Trophoblast cell (in vitro differentiated cells and primary cell): Measurements from ENCODE around the gene PTPRN2.

Experiments
- DNase-seq, 2 donors: peaks; one replicate each; pipeline ENCODE4 v3.0.0-alpha.2; 2016
- H2AFZ ChIP-seq: 2 replicates; pipeline ENCODE4 v1.6.1; 2013; ENCODE audit warnings: low read length, moderate library complexity, mild to moderate bottlenecking; ENCODE audit not compliant: insufficient read depth, poor library complexity
- H2AK5ac ChIP-seq: 2 replicates; pipeline ENCODE4 v1.6.1; 2013; ENCODE audit warnings: mild to moderate bottlenecking, low read length
- H2BK120ac ChIP-seq: 2 replicates; pipeline ENCODE4 v1.6.1; 2013; ENCODE audit warnings: low read length, mild to moderate bottlenecking, moderate library complexity; ENCODE audit not compliant: insufficient read depth, poor library complexity
- H2BK12ac ChIP-seq: 2 replicates; pipeline ENCODE4 v1.6.1; 2013; ENCODE audit warnings: mild to moderate bottlenecking, low read length, moderate library complexity
- H2BK5ac ChIP-seq: 2 replicates; pipeline ENCODE4 v1.6.1; 2013; ENCODE audit warnings: low read length, low read depth, moderate library complexity, mild to moderate bottlenecking; ENCODE audit not compliant: poor library complexity
- H3K14ac ChIP-seq: 2 replicates; pipeline ENCODE4 v1.6.1; 2013; ENCODE audit warnings: mild to moderate bottlenecking, low read length
- H3K18ac ChIP-seq: 2 replicates; pipeline ENCODE4 v1.6.1; 2013; ENCODE audit warnings: mild to moderate bottlenecking, low read length
- H3K23ac ChIP-seq: 2 replicates; pipeline ENCODE4 v1.6.1; 2013; ENCODE audit warnings: low read length
- H3K27ac ChIP-seq: 2 replicates; pipeline ENCODE4 v1.5.1; 2013; ENCODE audit warnings: low read depth, mild to moderate bottlenecking, inconsistent platforms, low read length, moderate library complexity
- H3K27me3 ChIP-seq: 2 replicates; pipeline ENCODE4 v1.6.1; 2013; ENCODE audit warnings: inconsistent platforms, mild to moderate bottlenecking, low read length, moderate library complexity; ENCODE audit not compliant: insufficient read depth
- H3K36me3 ChIP-seq, 2 experiments: 1 replicate in 1 of 2; 2 replicates in 1 of 2; pipeline ENCODE4 v1.6.1; 2013; ENCODE audit warnings: low read length in 2 of 2, mild to moderate bottlenecking in 2 of 2, moderate library complexity in 1 of 2; ENCODE audit not compliant: insufficient read depth in 2 of 2, control insufficient read depth in 1 of 2
- H3K4ac ChIP-seq: 2 replicates; pipeline ENCODE4 v1.6.1; 2013; ENCODE audit warnings: low read depth, mild to moderate bottlenecking, low read length, moderate library complexity
- H3K4me1 ChIP-seq, 2 experiments: 1 replicate in 1 of 2; 2 replicates in 1 of 2; pipeline ENCODE4 v1.6.1; 2013; ENCODE audit warnings: low read length in 2 of 2, mild to moderate bottlenecking in 2 of 2, moderate library complexity in 1 of 2; ENCODE audit not compliant: insufficient read depth in 2 of 2, control insufficient read depth in 1 of 2
- H3K4me2 ChIP-seq: 2 replicates; pipeline ENCODE4 v1.6.1; 2013; ENCODE audit warnings: inconsistent platforms, mild to moderate bottlenecking, low read length, moderate library complexity
- H3K4me3 ChIP-seq: 2 replicates; pipeline ENCODE4 v1.5.1; 2013; ENCODE audit warnings: mild to moderate bottlenecking, low read depth, low read length, inconsistent platforms
- H3K79me1 ChIP-seq: one replicate; pipeline ENCODE4 v1.6.1; 2013; ENCODE audit warnings: low read length
- H3K79me2 ChIP-seq: 2 replicates; pipeline ENCODE4 v1.6.1; 2013; ENCODE audit warnings: low read length, mild to moderate bottlenecking; ENCODE audit not compliant: control insufficient read depth, insufficient read depth, poor library complexity
- H3K9ac ChIP-seq: 2 replicates; pipeline ENCODE4 v1.6.1; 2013; ENCODE audit warnings: mild to moderate bottlenecking, low read length
- H3K9me3 ChIP-seq: 2 replicates; pipeline ENCODE4 v1.6.1; 2013; ENCODE audit warnings: low read depth, mild to moderate bottlenecking, control low read depth, inconsistent platforms, low read length; ENCODE audit not compliant: insufficient read depth
- H4K12ac ChIP-seq: 2 replicates; pipeline ENCODE4 v1.6.1; 2013; ENCODE audit warnings: low read depth, mild to moderate bottlenecking, low read length, moderate library complexity
- H4K8ac ChIP-seq: 2 replicates; pipeline ENCODE4 v1.6.1; 2013; ENCODE audit warnings: low read depth, mild to moderate bottlenecking, low read length, moderate library complexity
- H4K91ac ChIP-seq: one replicate; pipeline ENCODE4 v1.6.1; 2013; ENCODE audit warnings: low read depth, mild to moderate bottlenecking, low read length, moderate library complexity
- WGBS: extraction: QIAGEN DNeasy Blood & Tissue Kit; methylation state at CpG from one replicate; pipeline ENCODE4 v1.1.7; 2013; ENCODE audit warnings: missing lambda C conversion rate; ENCODE audit not compliant: insufficient read length, insufficient coverage; ENCODE audit errors: extremely low coverage; 5-methylcytosine and 5-hydroxymethylcytosine counted together

Gene PTPRN2

GRCh38 chr7:157495177-157495553 is 1092.5 kb downstream of the PTPRN2 start:
- Histone ChIP-seq H2AK5ac (no peak overlapping the region), H2BK5ac (no peak overlapping the region), H3K18ac (no peak overlapping the region), H2BK120ac (no peak overlapping the region), H3K4me3 (no peak overlapping the region), H3K14ac (no peak overlapping the region), H3K9me3 (peaks cover 1% of the 10 kb centered on the region), H3K79me2 (no peaks in the 10 kb centered on the region), H3K4me2 (no peak overlapping the region), H4K12ac (no peak overlapping the region), H3K27ac (no peak overlapping the region), H3K36me3 (no peaks in the 10 kb centered on the region), H3K4me1 (no peaks in the 10 kb centered on the region), H4K8ac (no peak overlapping the region), H2AFZ (no peak overlapping the region), H3K79me1 (no peaks in the 10 kb centered on the region), H3K9ac (no peak overlapping the region), H3K4ac (no peak overlapping the region), H2BK12ac (no peak overlapping the region), H4K91ac (no peak overlapping the region), H3K23ac (no peak overlapping the region), H3K27me3 (no peaks in the 10 kb centered on the region)
- WGBS = no CpG with 5 or more reads among the region's 2 CpGs
- no peak for DNase-seq

GRCh38 chr7:157494506-157495176 is 1093.0 kb downstream of the PTPRN2 start:
- no peak overlapping the region for H3K9ac ChIP-seq
- H2AK5ac ChIP-seq = no peak overlapping the region
- DNase-seq = no peak
- H3K9me3 ChIP-seq = peaks cover 1% of the 10 kb centered on the region
- H3K36me3 ChIP-seq = no peaks in the 10 kb centered on the region
- no peak overlapping the region for H3K14ac ChIP-seq
- H3K79me1 ChIP-seq = no peaks in the 10 kb centered on the region
- H4K12ac ChIP-seq = no peak overlapping the region
- no peak overlapping the region for H2BK5ac ChIP-seq
- no peak overlapping the region for H3K18ac ChIP-seq
- no CpG with 5 or more reads among the region's 12 CpGs for WGBS
- H3K4me2 ChIP-seq = no peak overlapping the region
- no peak overlapping the region for H2BK12ac ChIP-seq
- no peak overlapping the region for H4K91ac ChIP-seq
- no peak overlapping the region for H3K4me3 ChIP-seq
- no peak overlapping the region for H3K23ac ChIP-seq
- no peak overlapping the region for H4K8ac ChIP-seq
- H3K27me3 ChIP-seq = no peaks in the 10 kb centered on the region
- H3K27ac ChIP-seq = no peak overlapping the region
- no peak overlapping the region for H3K4ac ChIP-seq
- H3K4me1 ChIP-seq = no peaks in the 10 kb centered on the region
- H2BK120ac ChIP-seq = no peak overlapping the region
- no peaks in the 10 kb centered on the region for H3K79me2 ChIP-seq
- H2AFZ ChIP-seq = no peak overlapping the region

- Histone ChIP-seq H3K4me1 (no peaks in the 10 kb centered on the region), H2AK5ac (no peak overlapping the region), H3K27ac (no peak overlapping the region), H3K4ac (no peak overlapping the region), H3K4me2 (no peak overlapping the region), H3K27me3 (no peaks in the 10 kb centered on the region), H3K79me2 (no peaks in the 10 kb centered on the region), H4K8ac (no peak overlapping the region), H2BK120ac (no peak overlapping the region), H3K79me1 (no peaks in the 10 kb centered on the region), H3K23ac (no peak overlapping the region), H3K36me3 (no peaks in the 10 kb centered on the region), H2BK12ac (no peak overlapping the region), H4K12ac (no peak overlapping the region), H3K9ac (no peak overlapping the region), H4K91ac (no peak overlapping the region), H3K4me3 (no peak overlapping the region), H3K14ac (no peak overlapping the region), H2BK5ac (no peak overlapping the region), H3K9me3 (peaks cover 1% of the 10 kb centered on the region), H3K18ac (no peak overlapping the region), H2AFZ (no peak overlapping the region)
- no peak for DNase-seq
- whole genome bisulfite sequencing = no CpG with 5 or more reads among the region's 4 CpGs
Measured at GRCh38 chr7:157493776-157494175, 1093.8 kb downstream of the PTPRN2 start.

GRCh38 chr7:157493017-157493416 is 1094.6 kb downstream of the PTPRN2 start:
- Histone ChIP-seq H4K91ac (no peak overlapping the region), H2BK120ac (no peak overlapping the region), H3K23ac (no peak overlapping the region), H3K79me1 (no peaks in the 10 kb centered on the region), H3K4ac (no peak overlapping the region), H3K4me2 (no peak overlapping the region), H3K9me3 (peaks cover 1% of the 10 kb centered on the region), H2AFZ (no peak overlapping the region), H2BK5ac (no peak overlapping the region), H2BK12ac (no peak overlapping the region), H3K18ac (no peak overlapping the region), H3K27ac (no peak overlapping the region), H4K12ac (no peak overlapping the region), H3K79me2 (no peaks in the 10 kb centered on the region), H3K4me3 (no peak overlapping the region), H3K9ac (no peak overlapping the region), H3K27me3 (no peaks in the 10 kb centered on the region), H2AK5ac (no peak overlapping the region), H3K14ac (no peak overlapping the region), H4K8ac (no peak overlapping the region), H3K36me3 (no peaks in the 10 kb centered on the region), H3K4me1 (no peaks in the 10 kb centered on the region)
- no peak for DNase-seq
- no CpG with 5 or more reads among the region's 5 CpGs for WGBS
